ENCODE measurements around the gene SERPINA4. TPM values are rescaled to one million over a fixed set of nuclear protein-coding genes. Genes with fewer than 3 reads are reported as not detected.

The SERPINA4 gene
- total RNA-seq (2021; ENCODE audit: unreplicated experiment) (0.17 TPM), Bru-seq, nascent RNA (not detected), BruChase-seq, experiment 1, labeled RNA remaining after a 6-hour chase (not detected), BruChase-seq, experiment 2, labeled RNA remaining after a 2-hour chase (not detected)
- 0.04 TPM in 1 of 2 replicates, not detected in the other for polyA plus RNA-seq (2012)
- long read RNA-seq, result 0 reads

GRCh38 chr14:94560751-94561655, at the start of gene SERPINA4:
SERPINA4 (plus strand) TSS chr14:94561442; CDS start chr14:94563483, 2,041 bp downstream.
- POLR2A ChIA-PET, result interaction anchor here (1.2 kb wide), 1 partner anchor 38 kb away, joined by 3 read pairs; no protein-coding TSS in a partner anchor
- BruUV-seq (replicated peaks), result no TSS peak
- Histone ChIP-seq H4K20me1 (ENCODE audit: insufficient read depth) (no peaks in the 10 kb centered on the region), H3K4me2 (ENCODE audit: low read length) (no peak within 1 kb of the TSS), H2AFZ (ENCODE audit: low read depth, low read length, poor library complexity, severe bottlenecking) (no peak within 1 kb of the TSS), H3K9me2 (ENCODE audit: insufficient read depth) (no peaks in the 10 kb centered on the region), H3K9me3 (ENCODE audit: control insufficient read depth in 1 of 2, insufficient read depth in 1 of 2, low read depth in 1 of 2, low read length in 2 of 2) (no peaks in the 10 kb centered on the region), H3K4me3 (replicated peaks in 1 of 2; ENCODE audit: low read depth in 1 of 2, low read length in 2 of 2) (no peak within 1 kb of the TSS), H3K27ac (ENCODE audit: low read depth, low read length) (no peak within 1 kb of the TSS), H3K79me2 (ENCODE audit: insufficient read depth, low read length) (no peaks in the 10 kb centered on the region), H3K4me1 (ENCODE audit: control insufficient read depth in 1 of 2, insufficient read depth in 2 of 2, low read length in 2 of 2) (no peaks in the 10 kb centered on the region), H3K27me3 (ENCODE audit: insufficient read depth, low read length) (no peaks in the 10 kb centered on the region), H3K36me3 (ENCODE audit: control insufficient read depth in 1 of 2, insufficient read depth in 2 of 2, low read length in 2 of 2) (no peaks in the 10 kb centered on the region), H3K9ac (ENCODE audit: low read length) (no peak within 1 kb of the TSS)
- DNase-seq (ENCODE audit: low read depth, low spot score) (no peak), ATAC-seq (no peak)
- RAD21 ChIA-PET (ENCODE audit: low non-redundant PET in 1 of 2, low total read pairs in 2 of 2, uncharacterized antibody in 2 of 2, unreplicated experiment in 2 of 2), result no interaction called here
- intact Hi-C loops (cut with micrococcal nuclease), result no loop called here
- CTCF ChIA-PET, result interaction anchor here (0.6 to 1.1 kb wide), 2 partner anchors 11 to 12 kb away, joined by 3 to 6 read pairs; no protein-coding TSS in a partner anchor
- no peak for TF ChIP-seq ATF3 (IDR thresholded peaks at IDR 0.05)
- no peak for TF ChIP-seq SRF (IDR thresholded peaks at IDR 0.05; ENCODE audit: low read depth)
- no peak for TF ChIP-seq SP1 (IDR thresholded peaks at IDR 0.05; ENCODE audit: low read depth)
- TF ChIP-seq SIN3A (IDR thresholded peaks at IDR 0.05; ENCODE audit: low read depth), result no peak
- TF ChIP-seq YY1 (IDR thresholded peaks at IDR 0.05; ENCODE audit: extremely low read depth, insufficient replicate concordance, low read depth, low read length), result no peak
- TF ChIP-seq ELF1 (IDR thresholded peaks at IDR 0.05; ENCODE audit: borderline replicate concordance, low read depth), result no peak
- no peak for TF ChIP-seq ZNF274 (IDR thresholded peaks at IDR 0.05; ENCODE audit: low read depth, low read length)
- no peak for TF ChIP-seq ZFX (IDR thresholded peaks at IDR 0.05)
- TF ChIP-seq POLR2A (IDR thresholded peaks at IDR 0.05; ENCODE audit: borderline replicate concordance, extremely low read depth, insufficient read depth, insufficient read length), result no peak
- no peak for TF ChIP-seq CEBPB (IDR thresholded peaks at IDR 0.05; ENCODE audit: low read depth)
- TF ChIP-seq MAX (IDR thresholded peaks at IDR 0.05), result no peak
- TF ChIP-seq FOSL1 (IDR thresholded peaks at IDR 0.05; ENCODE audit: low read depth), result no peak
- no peak for TF ChIP-seq JUND (IDR thresholded peaks at IDR 0.05)
- TF ChIP-seq EZH2 (IDR thresholded peaks at IDR 0.05), result no peak
- no peak for TF ChIP-seq POLR2AphosphoS5 (IDR thresholded peaks at IDR 0.05; ENCODE audit: low read depth, low read length)
- no peak for TF ChIP-seq CTCF (IDR thresholded peaks at IDR 0.05 in 2 of 3, conservative IDR thresholded peaks at IDR 0.05 in 1 of 3; ENCODE audit: borderline replicate concordance in 1 of 3, insufficient read depth in 1 of 3, low read depth in 2 of 3, low read length in 2 of 3)
- TF ChIP-seq ZBTB33 (IDR thresholded peaks at IDR 0.05; ENCODE audit: extremely low read depth, insufficient replicate concordance, low read length), result no peak

Data from HCT116 (cell line).